Activated CD8-positive, alpha-beta T cell treated with anti-CD3 and anti-CD28 coated beads, Interleukin-2, amount 10 ng/mL, durations not matched to agents 7 days and 5 days (primary cell): Measurements from ENCODE around the gene SNED1. TPM values are rescaled to one million over a fixed set of nuclear protein-coding genes. Genes with fewer than 3 reads are reported as not detected.

Source experiments
- ATAC-seq: fragments of 150-1000 bp; cut with Tn5 transposase; one replicate; pipeline ENCODE4 v1.10.0; 2021; ENCODE audit warnings: moderate library complexity
- CTCF ChIA-PET: fragments of 350-600 bp; sonication (Branson Sonifier 250); formaldehyde crosslinking; loops from one replicate; lab custom pipeline; 2021; ENCODE audit warnings: antibody characterized with exemption; lab: Charles Lee
- POLR2A ChIA-PET: fragments of 350-600 bp; sonication (Branson Sonifier 250); formaldehyde crosslinking; loops from one replicate; lab custom pipeline; 2021; ENCODE audit warnings: antibody characterized with exemption; lab: Charles Lee
- DNase-seq: peaks from one replicate; pipeline ENCODE4 v3.0.0-alpha.2; 2020
- H3K27ac Mint-ChIP-seq: one replicate; pipeline ENCODE4 v1.8.0; 2021; ENCODE audit warnings: mild to moderate bottlenecking, mixed read lengths
- H3K27me3 Mint-ChIP-seq: one replicate; pipeline ENCODE4 v1.8.0; 2021; ENCODE audit warnings: low read depth, mixed read lengths
- H3K36me3 Mint-ChIP-seq: one replicate; pipeline ENCODE4 v1.8.0; 2021; ENCODE audit warnings: low read depth, mixed read lengths
- H3K4me1 Mint-ChIP-seq: one replicate; pipeline ENCODE4 v1.8.0; 2021; ENCODE audit warnings: low read depth, mixed read lengths
- H3K4me3 Mint-ChIP-seq: one replicate; pipeline ENCODE4 v1.8.0; 2021; ENCODE audit warnings: mild to moderate bottlenecking, mixed read lengths
- H3K9me3 Mint-ChIP-seq: one replicate; pipeline ENCODE4 v1.8.0; 2022; ENCODE audit warnings: mixed read lengths; ENCODE audit not compliant: insufficient read depth
- total RNA-seq, 2 experiments: library from RNA; stranded (reverse); gene quantifications; one replicate each; pipeline ENCODE4 v1.2.3, GENCODE V29; 2021

SNED1 gene
- total RNA-seq, 2 experiments from 2014 or later: 3.4 to 3.5 TPM

DNA sequence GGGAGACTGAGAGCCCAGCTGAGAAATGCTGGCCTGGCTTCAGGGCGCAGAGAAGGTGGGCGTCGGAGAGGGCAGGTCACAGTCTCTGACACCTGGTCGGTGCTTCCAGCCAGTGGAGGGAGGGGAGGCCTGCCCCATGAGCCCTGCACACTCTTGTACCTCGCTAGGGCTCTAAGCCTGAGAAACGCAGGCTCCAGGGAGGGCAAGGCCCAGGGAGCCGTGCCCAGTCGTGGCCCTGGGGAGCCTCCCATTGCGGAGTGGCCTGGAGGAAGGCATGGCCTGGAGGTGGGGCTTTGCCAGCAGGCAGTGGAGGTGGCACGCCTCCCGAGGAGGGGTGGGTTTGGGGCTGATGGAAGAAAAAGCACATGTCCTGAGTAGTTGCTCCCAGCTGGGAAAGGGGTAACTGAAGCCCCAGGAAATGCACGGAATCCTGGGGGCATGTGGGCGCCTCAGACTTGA, 64.7 kb downstream of the SNED1 start:
- H3K27me3 Mint-ChIP-seq: no peaks in the 10 kb centered on the region
- POLR2A ChIA-PET: no interaction called here
- H3K4me3 Mint-ChIP-seq: no peak overlapping the region
- no peak for ATAC-seq
- CTCF ChIA-PET: no interaction called here
- H3K4me1 Mint-ChIP-seq: no peaks in the 10 kb centered on the region
- no peaks in the 10 kb centered on the region for H3K9me3 Mint-ChIP-seq
- H3K36me3 Mint-ChIP-seq: no peaks in the 10 kb centered on the region
- DNase-seq: peak; percentile 14
- H3K27ac Mint-ChIP-seq: no peak overlapping the region

DNA sequence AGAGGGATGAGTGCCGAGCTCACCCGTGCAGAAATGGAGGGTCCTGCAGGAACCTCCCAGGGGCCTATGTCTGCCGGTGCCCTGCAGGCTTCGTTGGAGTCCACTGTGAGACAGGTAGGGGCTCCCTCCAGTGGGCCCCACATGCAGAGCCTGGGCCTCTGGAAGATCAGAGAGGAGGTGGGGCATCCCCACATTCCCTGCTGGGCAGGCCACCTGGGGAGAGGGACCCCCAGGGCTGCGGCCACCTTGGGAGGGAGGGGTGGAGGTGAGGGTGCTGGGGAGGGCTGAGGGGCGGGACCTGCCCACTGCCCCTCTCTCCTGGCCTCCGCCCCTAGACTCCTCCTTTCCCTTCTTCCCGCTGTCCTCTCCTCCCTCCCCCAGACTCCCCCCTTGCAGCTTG, 65.2 kb downstream of the SNED1 start:
- H3K27me3 Mint-ChIP-seq: no peaks in the 10 kb centered on the region
- no peaks in the 10 kb centered on the region for H3K4me1 Mint-ChIP-seq
- no peak for DNase-seq
- no peak overlapping the region for H3K27ac Mint-ChIP-seq
- ChIA-PET POLR2A (no interaction called here), CTCF (no interaction called here)
- no peak for ATAC-seq
- H3K9me3 Mint-ChIP-seq: no peaks in the 10 kb centered on the region
- H3K36me3 Mint-ChIP-seq: no peaks in the 10 kb centered on the region
- H3K4me3 Mint-ChIP-seq: no peak overlapping the region

DNA sequence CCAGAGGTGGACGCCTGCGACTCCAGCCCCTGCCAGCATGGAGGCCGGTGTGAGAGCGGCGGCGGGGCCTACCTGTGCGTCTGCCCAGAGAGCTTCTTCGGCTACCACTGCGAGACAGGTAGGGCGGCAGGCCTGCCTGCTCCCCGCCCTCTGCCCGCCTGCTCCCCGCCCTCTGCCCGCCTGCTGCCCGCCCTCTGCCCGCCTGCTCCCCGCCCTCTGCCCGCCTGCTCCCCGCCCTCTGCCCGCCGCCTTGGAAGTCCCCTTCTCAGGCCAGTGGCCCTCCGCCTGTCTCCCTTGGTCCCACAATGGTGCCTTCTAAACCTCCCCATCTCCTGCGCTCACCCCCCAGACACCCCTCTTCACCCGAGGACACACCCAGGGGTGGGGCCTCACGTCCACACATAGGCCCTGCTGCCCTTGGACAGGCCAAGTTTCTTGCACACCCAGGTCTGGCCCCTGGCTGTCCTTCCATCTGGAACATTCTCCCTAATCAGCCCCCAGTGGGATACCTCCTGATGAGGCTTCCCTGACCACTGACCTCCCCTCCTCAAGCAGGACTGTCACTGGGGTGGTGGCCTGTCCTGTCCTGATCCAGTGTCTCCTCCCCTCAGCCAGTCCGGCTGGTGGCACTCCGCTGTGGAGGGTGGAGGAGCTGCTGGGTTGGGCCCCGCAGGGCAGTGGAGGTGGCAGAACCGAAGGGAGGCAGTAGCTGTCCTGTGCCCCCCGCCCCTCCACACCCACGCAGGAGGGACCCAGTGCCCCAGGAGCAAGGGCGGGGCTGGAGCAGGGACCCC, 65.8 kb downstream of the SNED1 start:
- POLR2A ChIA-PET: no interaction called here
- peak; percentile 43 for DNase-seq
- no peak overlapping the region for H3K27ac Mint-ChIP-seq
- ATAC-seq: peak; percentile 77
- no peaks in the 10 kb centered on the region for H3K27me3 Mint-ChIP-seq
- no peaks in the 10 kb centered on the region for H3K4me1 Mint-ChIP-seq
- H3K9me3 Mint-ChIP-seq: no peaks in the 10 kb centered on the region
- H3K36me3 Mint-ChIP-seq: no peaks in the 10 kb centered on the region
- CTCF ChIA-PET: no interaction called here
- no peak overlapping the region for H3K4me3 Mint-ChIP-seq

GRCh38 chr2:241064802-241065354, 66.5 kb downstream of the SNED1 start:
- POLR2A ChIA-PET: no interaction called here
- H3K27ac Mint-ChIP-seq: no peak overlapping the region
- H3K4me3 Mint-ChIP-seq: no peak overlapping the region
- DNase-seq (peak; percentile 7), ATAC-seq (no peak)
- H3K27me3 Mint-ChIP-seq: no peaks in the 10 kb centered on the region
- H3K9me3 Mint-ChIP-seq: no peaks in the 10 kb centered on the region
- CTCF ChIA-PET: no interaction called here
- H3K4me1 Mint-ChIP-seq: no peaks in the 10 kb centered on the region
- no peaks in the 10 kb centered on the region for H3K36me3 Mint-ChIP-seq

DNA sequence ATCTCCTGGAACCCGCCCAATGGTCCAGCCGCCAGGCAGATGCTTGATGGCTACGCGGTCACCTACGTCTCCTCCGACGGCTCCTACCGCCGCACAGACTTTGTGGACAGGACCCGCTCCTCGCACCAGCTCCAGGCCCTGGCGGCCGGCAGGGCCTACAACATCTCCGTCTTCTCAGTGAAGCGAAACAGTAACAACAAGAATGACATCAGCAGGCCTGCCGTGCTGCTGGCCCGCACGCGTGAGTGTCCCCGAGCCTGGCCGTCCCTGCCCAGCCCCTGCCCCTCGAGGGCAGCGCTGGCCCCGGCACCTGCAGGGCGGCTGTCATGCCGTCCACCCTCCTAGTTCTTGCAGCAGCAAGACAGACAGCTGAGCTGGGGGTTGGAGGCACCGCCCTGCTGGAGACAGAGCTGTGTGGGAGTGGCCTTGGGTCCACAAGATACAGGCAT, 67.0 kb downstream of the SNED1 start:
- ATAC-seq (no peak), DNase-seq (peak; percentile 19)
- no peak overlapping the region for H3K27ac Mint-ChIP-seq
- CTCF ChIA-PET: no interaction called here
- H3K9me3 Mint-ChIP-seq: no peaks in the 10 kb centered on the region
- H3K27me3 Mint-ChIP-seq: no peaks in the 10 kb centered on the region
- H3K36me3 Mint-ChIP-seq: no peaks in the 10 kb centered on the region
- POLR2A ChIA-PET: no interaction called here
- H3K4me1 Mint-ChIP-seq: no peaks in the 10 kb centered on the region
- H3K4me3 Mint-ChIP-seq: no peak overlapping the region

- DNase-seq: peak; percentile 17
- H3K4me1 Mint-ChIP-seq: no peaks in the 10 kb centered on the region
- H3K9me3 Mint-ChIP-seq: no peaks in the 10 kb centered on the region
- no peaks in the 10 kb centered on the region for H3K36me3 Mint-ChIP-seq
- no peaks in the 10 kb centered on the region for H3K27me3 Mint-ChIP-seq
- CTCF ChIA-PET: no interaction called here
- H3K4me3 Mint-ChIP-seq: no peak overlapping the region
- ATAC-seq: no peak
- POLR2A ChIA-PET: interaction anchor here (0.5 kb wide), 1 partner anchor 211 kb away, joined by 4 read pairs; no protein-coding TSS in a partner anchor
- no peak overlapping the region for H3K27ac Mint-ChIP-seq
Observed at GRCh38 chr2:241066171-241066892, 67.9 kb downstream of the SNED1 start.

DNA sequence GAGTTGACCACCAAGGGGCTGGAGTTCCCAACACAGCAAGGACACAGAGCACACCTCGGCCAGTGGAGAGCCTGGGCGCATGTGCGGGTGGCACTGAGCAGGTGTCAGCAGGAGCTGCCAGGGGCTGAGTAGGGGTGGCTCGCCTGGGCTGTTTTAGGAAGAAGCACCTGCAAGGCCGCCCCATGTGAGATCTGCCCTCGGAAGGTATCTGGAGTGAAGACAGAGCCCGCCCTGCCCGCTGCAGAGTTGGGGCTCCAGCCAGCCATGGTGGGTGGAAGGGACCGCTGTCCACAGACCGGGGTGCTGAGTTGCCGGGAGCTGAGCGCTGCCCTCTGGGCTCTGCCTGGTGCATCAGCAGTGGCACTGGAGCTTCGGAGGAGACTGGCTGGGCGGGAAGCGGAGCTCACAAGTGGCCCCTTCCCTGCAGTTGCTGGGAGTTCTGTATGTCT, 68.5 kb downstream of the SNED1 start:
- no peak overlapping the region for H3K27ac Mint-ChIP-seq
- H3K9me3 Mint-ChIP-seq: no peaks in the 10 kb centered on the region
- H3K36me3 Mint-ChIP-seq: no peaks in the 10 kb centered on the region
- DNase-seq (peak; percentile 20), ATAC-seq (no peak)
- no peak overlapping the region for H3K4me3 Mint-ChIP-seq
- no peaks in the 10 kb centered on the region for H3K27me3 Mint-ChIP-seq
- no peaks in the 10 kb centered on the region for H3K4me1 Mint-ChIP-seq
- CTCF ChIA-PET: no interaction called here
- POLR2A ChIA-PET: interaction anchor here (0.5 kb wide), 1 partner anchor 211 kb away, joined by 4 read pairs; no protein-coding TSS in a partner anchor

GRCh38 chr2:241067501-241068135, 69.2 kb downstream of the SNED1 start:
- Mint-ChIP-seq H3K27ac (no peak overlapping the region), H3K4me1 (no peaks in the 10 kb centered on the region), H3K4me3 (no peak overlapping the region), H3K27me3 (no peaks in the 10 kb centered on the region), H3K36me3 (no peaks in the 10 kb centered on the region), H3K9me3 (no peaks in the 10 kb centered on the region)
- DNase-seq: peak; percentile 17
- ChIA-PET CTCF (interaction anchor here (1.9 kb wide), 1 partner anchor 11 kb away, joined by 7 read pairs; no protein-coding TSS in a partner anchor), POLR2A (no interaction called here)
- no peak for ATAC-seq

GRCh38 chr2:241068136-241068941, 69.9 kb downstream of the SNED1 start:
- DNase-seq (peak; percentile 16), ATAC-seq (no peak)
- Mint-ChIP-seq H3K4me3 (no peak overlapping the region), H3K4me1 (no peaks in the 10 kb centered on the region), H3K9me3 (no peaks in the 10 kb centered on the region), H3K27ac (no peak overlapping the region), H3K27me3 (no peaks in the 10 kb centered on the region), H3K36me3 (no peaks in the 10 kb centered on the region)
- ChIA-PET CTCF (interaction anchor here (1.9 kb wide), 1 partner anchor 10 kb away, joined by 7 read pairs; no protein-coding TSS in a partner anchor), POLR2A (no interaction called here)

GRCh38 chr2:241068942-241069810, 70.8 kb downstream of the SNED1 start:
- ChIA-PET POLR2A (no interaction called here), CTCF (interaction anchor here (1.9 kb wide), 1 partner anchor 9 kb away, joined by 7 read pairs; no protein-coding TSS in a partner anchor)
- Mint-ChIP-seq H3K27me3 (no peaks in the 10 kb centered on the region), H3K27ac (no peak overlapping the region), H3K4me1 (no peaks in the 10 kb centered on the region), H3K36me3 (no peaks in the 10 kb centered on the region), H3K4me3 (no peak overlapping the region), H3K9me3 (no peaks in the 10 kb centered on the region)
- ATAC-seq (no peak), DNase-seq (no peak)
